DMS114 treated with DMSO at 0.1 percent for 48 hours (cell line): Measurements from ENCODE around the gene GLRX.

Experiments used
- DNase-seq: peaks from one replicate; lab custom pipeline; 2025; ENCODE audit not compliant: unreplicated experiment; lab: John Stamatoyannopoulos, UW

GLRX gene

DNA sequence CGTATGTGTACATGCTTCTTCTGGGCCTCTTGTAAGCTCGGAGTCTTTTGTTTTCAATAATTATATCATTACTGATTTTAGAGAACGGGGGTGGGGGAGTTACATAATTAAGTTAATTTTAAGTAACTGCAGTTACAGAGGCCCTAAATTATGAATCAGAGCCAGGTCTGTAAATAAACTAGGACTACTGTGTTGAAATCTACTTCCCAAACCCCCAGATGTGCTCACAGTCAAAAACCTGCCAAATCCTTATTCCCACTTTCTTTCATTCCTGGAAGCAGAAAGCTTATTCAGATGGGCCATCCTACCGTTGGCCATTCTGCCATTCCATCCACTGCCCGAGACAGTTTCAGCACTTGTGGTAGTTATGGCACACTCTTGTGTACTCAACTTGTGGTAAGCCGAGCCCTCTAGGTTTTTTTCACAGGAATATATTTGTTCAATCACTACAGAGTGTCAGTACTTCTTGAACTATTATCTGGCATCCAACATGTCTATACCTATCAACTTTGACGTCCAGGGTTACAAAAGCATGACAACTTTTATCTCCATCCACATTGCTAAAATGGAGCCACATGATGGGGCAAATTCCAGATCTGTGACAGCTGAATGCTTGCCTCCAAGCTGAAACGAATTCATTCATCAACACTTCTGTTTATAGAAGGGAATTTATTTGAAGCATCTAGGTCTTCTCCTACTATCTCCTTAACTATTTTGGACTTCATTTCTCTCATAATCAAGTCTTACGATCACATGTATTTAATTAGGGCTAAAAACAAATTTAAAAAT lies 37.8 kb downstream of the GLRX start:
- DNase-seq, result no peak

DNA sequence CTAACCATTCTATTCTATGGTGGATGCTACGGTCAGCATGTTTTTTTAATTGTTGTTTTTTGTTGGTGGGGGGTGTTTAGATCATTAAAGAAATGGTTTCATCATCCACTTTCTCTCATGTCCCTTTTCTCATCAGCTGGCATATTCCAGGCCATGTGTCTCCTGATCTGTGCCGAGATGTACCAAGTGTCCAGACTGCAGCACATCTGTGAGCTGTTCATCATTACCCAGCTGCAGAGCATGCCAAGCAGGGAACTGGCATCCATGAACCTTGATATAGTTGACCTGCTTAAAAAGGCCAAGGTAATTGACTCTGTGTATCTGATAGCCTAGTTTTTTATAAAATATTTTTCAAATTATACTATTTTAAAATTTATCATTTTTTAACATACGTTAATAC lies 38.9 kb downstream of the GLRX start:
- DNase-seq, result no peak

DNA sequence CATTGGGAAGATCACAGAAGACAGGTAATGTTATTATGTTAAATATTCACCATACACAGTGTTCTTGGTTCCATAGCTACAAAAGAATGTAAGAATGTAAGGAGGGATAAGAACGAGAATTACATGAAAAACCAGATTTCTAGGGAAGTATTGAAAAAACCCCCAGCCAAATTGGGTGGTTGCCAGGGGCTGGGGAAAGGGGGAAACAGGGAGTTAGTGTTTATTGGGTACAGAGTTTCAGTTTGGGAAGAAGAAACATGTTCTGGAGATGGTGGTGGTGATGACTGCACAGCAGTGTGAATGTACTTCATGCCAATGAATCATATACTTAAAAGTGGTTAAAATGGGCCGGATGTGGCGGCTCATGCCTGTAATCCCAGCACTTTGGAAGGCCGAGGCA lies 40.3 kb downstream of the GLRX start:
- DNase-seq, result no peak

DNA sequence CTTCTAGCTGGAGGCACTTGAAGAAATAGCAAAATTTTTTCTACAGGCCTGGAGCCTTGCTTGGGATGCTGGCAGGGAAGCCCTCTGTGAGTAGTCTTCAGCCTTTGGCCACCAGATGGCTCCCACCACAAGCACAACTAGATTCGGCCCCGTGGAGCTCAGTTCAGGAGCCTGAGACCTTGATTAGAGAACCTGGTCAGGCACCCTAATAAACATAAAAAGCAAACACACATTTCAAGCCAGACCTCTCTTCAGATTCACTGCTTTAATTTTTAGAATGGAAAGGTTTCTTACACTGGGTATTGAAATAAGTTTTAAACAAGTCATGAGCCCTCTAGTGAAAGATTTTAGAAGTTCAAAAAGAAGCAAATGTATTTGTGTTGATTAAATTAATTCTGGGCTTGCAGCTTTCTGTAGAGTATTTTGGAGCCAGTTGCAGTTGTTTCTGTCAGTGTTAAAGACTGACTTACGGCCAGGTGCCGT lies 41.4 kb downstream of the GLRX start:
- DNase-seq, result peak; percentile 88

DNA sequence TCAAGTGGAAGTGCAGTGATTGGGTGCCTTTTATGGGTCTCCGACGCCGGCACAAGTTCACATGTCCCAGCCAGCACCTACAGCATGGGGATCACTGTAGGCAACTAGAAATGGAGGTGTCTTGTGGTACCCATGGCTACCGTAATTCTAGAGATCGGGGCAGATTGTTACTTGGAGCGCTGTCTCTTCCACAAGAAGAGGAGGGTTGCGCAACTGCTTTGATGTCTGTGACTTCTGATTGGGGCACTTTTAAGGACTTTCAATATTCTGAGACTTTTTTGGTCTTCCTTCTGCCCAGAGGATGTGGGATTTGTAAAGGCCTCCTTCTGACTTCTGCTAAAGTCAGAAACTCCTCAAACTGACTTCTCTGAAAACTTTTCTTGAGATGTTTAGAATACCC lies 41.9 kb downstream of the GLRX start:
- DNase-seq, result no peak

DNA sequence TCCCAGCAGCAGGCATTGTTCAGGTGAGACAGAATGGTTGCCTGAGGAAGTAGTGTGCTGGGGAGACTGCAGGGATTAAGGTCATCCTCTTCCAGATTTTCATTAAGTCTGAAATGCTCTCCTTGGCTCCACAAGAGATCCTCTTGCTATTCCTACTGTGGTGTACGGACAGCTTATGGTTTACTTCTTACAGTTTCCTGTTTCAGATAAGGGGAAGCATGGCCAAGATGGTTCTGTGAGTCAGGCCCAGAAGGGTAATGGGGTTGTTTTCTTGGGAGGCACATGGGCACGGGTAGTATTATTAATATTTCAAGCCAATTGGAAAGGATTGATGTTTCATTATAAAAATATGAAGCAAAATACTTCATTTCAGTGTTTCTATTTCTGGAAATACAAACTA lies 42.9 kb downstream of the GLRX start:
- no peak for DNase-seq

DNA sequence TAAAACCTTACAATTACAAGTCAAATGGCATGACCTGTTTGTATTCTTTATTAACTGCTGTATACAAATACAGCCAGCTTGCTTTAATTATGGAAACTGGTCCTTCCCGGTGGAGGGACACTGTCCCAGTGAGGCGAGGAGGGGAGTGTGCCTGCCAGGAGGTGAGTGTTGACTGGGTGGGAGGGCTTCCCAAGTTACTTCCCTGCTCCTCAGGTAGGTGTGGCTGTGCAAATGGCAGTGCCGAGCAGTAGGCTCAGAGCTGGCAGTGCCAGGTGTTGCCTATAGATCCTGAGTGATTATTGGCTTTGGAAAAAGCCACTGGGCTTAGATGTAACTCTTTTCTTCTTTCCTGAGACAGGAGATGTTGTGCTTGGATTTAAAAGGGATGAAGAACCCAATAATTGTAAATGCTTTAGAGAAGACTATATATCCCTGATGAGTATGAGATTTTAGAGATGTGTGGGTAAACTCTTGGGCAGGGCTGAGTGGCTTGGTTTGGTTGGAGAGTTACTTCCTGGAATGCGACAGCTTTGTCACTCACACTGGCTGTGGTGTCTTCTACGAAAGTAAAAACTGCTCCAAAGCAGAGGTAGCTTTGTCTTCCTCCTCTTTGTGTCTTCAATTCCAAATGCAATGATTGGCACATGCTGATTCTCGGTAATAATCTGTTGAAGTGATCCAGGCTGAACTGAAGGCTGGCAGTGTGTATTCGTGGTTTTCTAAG lies 43.7 kb downstream of the GLRX start:
- no peak for DNase-seq

DNA sequence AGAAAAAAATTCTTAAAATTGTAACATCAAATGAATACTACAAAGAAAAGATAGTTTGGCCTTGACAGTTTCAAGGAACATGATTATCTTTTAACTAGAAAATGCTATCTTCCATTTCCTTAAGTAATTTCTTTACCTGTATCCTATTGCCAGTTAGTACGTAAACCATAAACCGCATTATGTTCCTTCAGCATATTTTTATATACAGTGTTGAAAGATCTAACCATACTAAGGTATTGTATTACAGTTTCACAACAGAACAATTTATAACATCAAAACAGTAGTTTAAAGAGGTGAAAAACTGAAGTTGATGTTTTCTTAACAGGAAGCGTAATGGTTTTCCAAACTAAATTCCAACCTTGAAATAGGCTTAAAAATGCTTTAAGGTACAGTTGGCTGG lies 45.1 kb downstream of the GLRX start:
- no peak for DNase-seq

DNA sequence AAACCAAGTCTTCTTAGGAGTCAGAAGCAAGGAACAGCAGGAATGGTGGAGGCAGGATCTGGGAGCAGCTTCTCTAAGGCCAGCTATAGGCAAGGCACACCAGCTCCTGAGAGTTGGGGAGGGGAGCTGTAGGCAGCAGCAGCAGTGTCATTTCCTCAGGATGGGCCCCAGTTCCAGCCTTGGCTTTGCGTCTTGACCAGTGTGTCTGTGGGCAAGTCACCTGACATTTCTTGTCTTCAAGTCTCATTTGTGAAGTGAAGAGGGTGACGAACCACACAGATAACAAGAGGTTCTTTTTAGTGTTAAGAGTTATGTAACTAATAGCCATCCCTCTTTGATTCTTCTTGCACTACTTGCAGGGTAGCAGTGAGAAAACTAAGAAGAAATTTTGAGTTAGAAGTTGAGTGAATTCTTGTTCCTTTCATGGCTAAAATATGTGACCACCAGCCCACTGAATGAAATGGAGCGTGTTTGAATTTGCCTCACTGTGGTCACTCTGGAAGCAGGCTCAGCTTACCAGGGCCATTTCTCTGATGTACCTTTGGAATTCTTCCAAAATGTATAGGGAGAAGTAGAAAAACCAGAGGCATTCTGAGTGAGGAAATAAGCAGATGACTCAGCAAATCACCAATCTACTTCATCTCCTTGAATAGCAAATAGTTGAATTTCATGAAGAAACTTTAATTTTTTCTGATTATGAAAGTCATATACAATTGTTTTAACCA lies 49.0 kb downstream of the GLRX start:
- no peak for DNase-seq

DNA sequence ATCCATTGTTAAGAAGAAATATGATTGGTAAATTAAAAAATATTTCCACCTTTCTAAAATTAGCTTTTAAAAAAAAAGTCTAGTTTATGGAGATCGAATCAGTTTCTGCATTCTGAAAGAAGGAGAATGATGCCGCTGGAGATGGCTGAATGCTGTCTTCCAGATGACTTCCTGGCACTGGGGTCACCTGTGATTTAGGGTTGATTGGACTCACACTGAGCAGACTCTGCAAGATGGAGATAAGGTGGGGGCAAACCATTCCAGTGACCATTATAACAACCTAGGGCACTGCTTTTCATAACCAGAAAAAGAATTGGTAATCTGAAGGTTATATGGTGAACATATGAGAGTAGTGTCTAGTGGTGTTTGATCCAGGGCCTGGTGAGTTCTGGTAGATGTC lies 50.6 kb downstream of the GLRX start:
- DNase-seq, result no peak

- DNase-seq, result no peak
These were observed 51.5 kb downstream of the GLRX start for GRCh38 chr5:95770830-95771708.

DNA sequence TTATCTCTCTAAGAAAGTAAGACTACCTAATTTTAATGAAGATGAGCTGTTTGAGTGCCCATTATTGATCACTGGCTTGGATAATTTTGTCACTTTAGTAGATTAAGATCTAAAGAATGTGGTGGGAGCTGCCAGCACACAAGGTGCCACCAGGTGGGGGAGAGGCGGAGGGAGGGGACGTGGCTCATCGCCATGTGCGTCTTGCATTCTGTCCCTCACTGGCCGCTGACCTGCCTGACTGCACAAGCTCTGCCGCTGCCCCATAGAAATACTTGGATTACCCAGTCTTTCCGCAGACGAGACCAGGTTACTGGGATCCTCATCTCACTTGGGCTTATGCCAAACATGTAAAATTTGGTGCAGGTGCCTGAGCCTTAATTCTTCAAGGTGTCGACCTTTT lies 53.8 kb downstream of the GLRX start:
- DNase-seq, result no peak

- DNase-seq, result no peak
These were observed 58.6 kb downstream of the GLRX start for GRCh38 chr5:95763941-95764340.
